ENCODE results near the gene BBS10. TPM values are rescaled to one million over a fixed set of nuclear protein-coding genes. Genes with fewer than 3 reads are reported as not detected.

The BBS10 gene
- total and polyA plus RNA-seq, 2 donors (not counting 1 experiment from before 2014, with no cell fraction given) = 1.9 to 12.9 TPM

GRCh38 chr12:76360316-76360715 lies 12.1 kb upstream of the BBS10 start:
- H2AFZ ChIP-seq (ENCODE audit: insufficient read depth, low read depth, low read length, poor library complexity, severe bottlenecking) = no peak overlapping the region
- ChIA-PET POLR2A (no interaction called here), CTCF (interaction anchor here (1.1 kb wide), 1 partner anchor 13 kb away, joined by 3 read pairs; no protein-coding TSS in a partner anchor)
- WGBS (ENCODE audit: insufficient coverage) = 99% methylated on average over 9 of the region's 9 CpGs
- TF ChIP-seq EZH2 (IDR thresholded peaks at IDR 0.05; ENCODE audit: borderline replicate concordance, insufficient read depth, low read depth, low read length, poor library complexity, severe bottlenecking) = no peak
- no peak for TF ChIP-seq CTCF (IDR thresholded peaks at IDR 0.05)
- peaks cover 4% of the 10 kb centered on the region for H3K9me3 Mint-ChIP-seq (ENCODE audit: insufficient read depth)
- no peaks in the 10 kb centered on the region for H3K4me1 ChIP-seq (ENCODE audit: control insufficient read depth in 2 of 2, insufficient read depth in 2 of 2, low read length in 2 of 2)
- H3K27ac Mint-ChIP-seq = no peak overlapping the region
- no peak for ATAC-seq (ENCODE audit: low read depth)
- no peak overlapping the region for H3K9ac ChIP-seq (ENCODE audit: low read length)
- intact Hi-C loops (cut with micrococcal nuclease) = no loop called here
- no peak overlapping the region for H3K4me3 Mint-ChIP-seq
- no peak overlapping the region for H3K4me2 ChIP-seq (replicated peaks; ENCODE audit: low read depth, low read length, poor library complexity, severe bottlenecking)
- H3K4me1 Mint-ChIP-seq = no peaks in the 10 kb centered on the region
- no peaks in the 10 kb centered on the region for H4K20me1 ChIP-seq (ENCODE audit: control insufficient read depth, insufficient read depth, low read length, poor library complexity, severe bottlenecking)
- H3K27me3 Mint-ChIP-seq = no peaks in the 10 kb centered on the region
- no peak overlapping the region for H3K27ac ChIP-seq (ENCODE audit: low read length in 2 of 2)
- no peaks in the 10 kb centered on the region for H3K79me2 ChIP-seq (ENCODE audit: control insufficient read depth, insufficient read depth, low read length)
- peaks cover 1 to 5% (median 2%) of the 10 kb centered on the region in 3 donors for H3K9me3 ChIP-seq (ENCODE audit: control extremely low read depth in 1 of 3, control insufficient read depth in 2 of 3, insufficient read depth in 1 of 3, low read length in 2 of 3)
- H3K36me3 ChIP-seq (replicated peaks in 1 of 2; ENCODE audit: control extremely low read depth in 1 of 2, control insufficient read depth in 1 of 2, extremely low read depth in 1 of 2, insufficient read depth in 2 of 2, low read length in 1 of 2) = peaks cover 4 to 18% of the 10 kb centered on the region in 2 experiments
- H3K4me3 ChIP-seq (ENCODE audit: control extremely low read depth in 1 of 5, extremely low read depth in 1 of 5, insufficient read depth in 1 of 5, low read depth in 2 of 5, low read length in 4 of 5) = no peak overlapping the region
- no peak for DNase-seq
- H3K27me3 ChIP-seq (replicated peaks in 1 of 4; ENCODE audit: control extremely low read depth in 1 of 4, control insufficient read depth in 3 of 4, insufficient read depth in 4 of 4, low read length in 3 of 4) = no peaks in the 10 kb centered on the region

DNA sequence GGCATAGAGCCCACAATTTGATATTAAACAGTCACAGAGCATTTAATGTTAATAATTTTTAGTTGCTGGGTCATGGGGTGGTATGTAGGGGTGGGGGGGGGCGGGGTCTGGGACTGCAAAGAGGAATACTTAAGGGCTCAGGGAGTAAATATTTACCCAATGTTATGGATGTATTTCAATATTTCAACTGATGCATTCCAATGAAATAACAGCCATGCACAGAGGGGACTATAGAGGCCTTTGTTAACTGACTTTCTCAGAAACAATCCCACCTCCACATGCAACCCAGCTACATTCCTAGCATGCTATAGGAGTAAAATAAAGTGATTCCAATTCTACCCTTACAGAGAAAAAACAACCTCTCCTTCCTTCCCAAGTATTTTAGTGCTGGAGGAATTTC lies 7.9 kb upstream of the BBS10 start:
- H3K4me2 ChIP-seq (replicated peaks; ENCODE audit: low read depth, low read length, poor library complexity, severe bottlenecking) = no peak overlapping the region
- no peak overlapping the region for H2AFZ ChIP-seq (ENCODE audit: insufficient read depth, low read depth, low read length, poor library complexity, severe bottlenecking)
- no peak overlapping the region for H3K4me3 ChIP-seq (ENCODE audit: control extremely low read depth in 1 of 5, extremely low read depth in 1 of 5, insufficient read depth in 1 of 5, low read depth in 2 of 5, low read length in 4 of 5)
- TF ChIP-seq EZH2 (IDR thresholded peaks at IDR 0.05; ENCODE audit: borderline replicate concordance, insufficient read depth, low read depth, low read length, poor library complexity, severe bottlenecking) (no peak), CTCF (IDR thresholded peaks at IDR 0.05) (no peak)
- H3K27ac ChIP-seq (ENCODE audit: low read length in 2 of 2) = no peak overlapping the region
- no peak overlapping the region for H3K27ac Mint-ChIP-seq
- ATAC-seq (ENCODE audit: low read depth) = no peak
- DNase-seq = no peak
- WGBS (ENCODE audit: insufficient coverage) = no CpG with 5 or more reads among the region's 1 CpG
- no peak overlapping the region for H3K4me3 Mint-ChIP-seq
- no peak overlapping the region for H3K9ac ChIP-seq (ENCODE audit: low read length)
- ChIA-PET POLR2A (no interaction called here), CTCF (interaction anchor here (0.8 kb wide), 1 partner anchor 38 kb away, joined by 3 read pairs; no protein-coding TSS in a partner anchor)
- H3K9me3 ChIP-seq (ENCODE audit: control extremely low read depth in 1 of 3, control insufficient read depth in 2 of 3, insufficient read depth in 1 of 3, low read length in 2 of 3) = no peaks in the 10 kb centered on the region
- intact Hi-C loops (cut with micrococcal nuclease) = no loop called here
- H3K36me3 ChIP-seq (replicated peaks in 1 of 2; ENCODE audit: control extremely low read depth in 1 of 2, control insufficient read depth in 1 of 2, extremely low read depth in 1 of 2, insufficient read depth in 2 of 2, low read length in 1 of 2) = peaks cover 2 to 18% of the 10 kb centered on the region in 2 experiments
- no peaks in the 10 kb centered on the region for H3K27me3 ChIP-seq (replicated peaks in 1 of 4; ENCODE audit: control extremely low read depth in 1 of 4, control insufficient read depth in 3 of 4, insufficient read depth in 4 of 4, low read length in 3 of 4)
- H3K9me3 Mint-ChIP-seq (ENCODE audit: insufficient read depth) = no peaks in the 10 kb centered on the region
- H3K79me2 ChIP-seq (ENCODE audit: control insufficient read depth, insufficient read depth, low read length) = no peaks in the 10 kb centered on the region
- no peaks in the 10 kb centered on the region for H4K20me1 ChIP-seq (ENCODE audit: control insufficient read depth, insufficient read depth, low read length, poor library complexity, severe bottlenecking)
- H3K27me3 Mint-ChIP-seq = no peaks in the 10 kb centered on the region
- H3K4me1 Mint-ChIP-seq = no peaks in the 10 kb centered on the region
- H3K4me1 ChIP-seq (ENCODE audit: control insufficient read depth in 2 of 2, insufficient read depth in 2 of 2, low read length in 2 of 2) = no peaks in the 10 kb centered on the region

Data from B cell (primary cell).